ENCODE measurements around the gene ARID3C.

The ARID3C gene

GRCh38 chr9:34592895-34593601, 35.8 kb downstream of the ARID3C start:
- DNase-seq: no peak

GRCh38 chr9:34591917-34592866, 36.7 kb downstream of the ARID3C start:
- DNase-seq: no peak

GRCh38 chr9:34591248-34591916, 37.5 kb downstream of the ARID3C start:
- DNase-seq: peak; percentile 62 to 77 (median 72)

- DNase-seq: no peak
These were observed 38.3 kb downstream of the ARID3C start for GRCh38 chr9:34590381-34591247.

- DNase-seq: no peak
These were observed 39.1 kb downstream of the ARID3C start, which contains the start of gene CNTFR for GRCh38 chr9:34589636-34590380. CNTFR (minus strand) TSS chr9:34589724; CDS start chr9:34568981, 20,743 bp downstream.

- no peak for DNase-seq
These were observed 39.9 kb downstream of the ARID3C start for GRCh38 chr9:34588671-34589635.

- no peak for DNase-seq
These were observed 41.6 kb downstream of the ARID3C start for GRCh38 chr9:34587271-34587670.

- no peak for DNase-seq
These were observed 42.8 kb downstream of the ARID3C start for GRCh38 chr9:34585946-34586669.

- no peak for DNase-seq
These were observed 43.9 kb downstream of the ARID3C start for GRCh38 chr9:34584970-34585369.

- DNase-seq: no peak
These were observed 46.1 kb downstream of the ARID3C start for GRCh38 chr9:34582787-34583186.

- no peak for DNase-seq
These were observed 47.5 kb downstream of the ARID3C start for GRCh38 chr9:34581318-34581717.

GRCh38 chr9:34580358-34580757, 48.5 kb downstream of the ARID3C start:
- no peak for DNase-seq

- DNase-seq: no peak
These were observed 49.1 kb downstream of the ARID3C start for GRCh38 chr9:34579808-34580163.

GRCh38 chr9:34579104-34579807, 49.6 kb downstream of the ARID3C start:
- DNase-seq: no peak

- no peak for DNase-seq
These were observed 50.4 kb downstream of the ARID3C start for GRCh38 chr9:34578241-34579103.

- DNase-seq: no peak
These were observed 51.2 kb downstream of the ARID3C start for GRCh38 chr9:34577400-34578240.
